NCI-H1930 (cell line): ENCODE measurements around the gene ACBD6.
"Not testable (repeated sequence)": the region's sequence is repeated elsewhere in the genome, so short reads cannot be mapped to it uniquely, and the experiment has no call there.

Experiments
- DNase-seq, 2 experiments: peaks; one replicate each; lab custom pipeline; 2025; lab: John Stamatoyannopoulos, UW

Gene ACBD6

GRCh38 chr1:180502361-180503279 lies at the start of gene ACBD6:
ACBD6 (minus strand) TSS chr1:180502577; CDS start chr1:180502266, 311 bp downstream.
- DNase-seq: peak; percentile 77 to 79

GRCh38 chr1:180551997-180552396 lies 49.6 kb upstream of the ACBD6 start:
- DNase-seq: no peak

- no peak for DNase-seq
Observed at GRCh38 chr1:180550241-180550640, 47.9 kb upstream of the ACBD6 start.

- not testable (repeated sequence) for DNase-seq
Observed at GRCh38 chr1:180549770-180550169, 47.4 kb upstream of the ACBD6 start.

- no peak for DNase-seq
Observed at GRCh38 chr1:180548686-180549317, 46.4 kb upstream of the ACBD6 start.

- DNase-seq: no peak
Observed at GRCh38 chr1:180545991-180546390, 43.6 kb upstream of the ACBD6 start.

- no peak for DNase-seq
Observed at GRCh38 chr1:180544050-180544449, 41.7 kb upstream of the ACBD6 start.

- no peak for DNase-seq
Observed at GRCh38 chr1:180542838-180543145, 40.4 kb upstream of the ACBD6 start.

- no peak for DNase-seq
Observed at GRCh38 chr1:180542113-180542837, 39.9 kb upstream of the ACBD6 start.

GRCh38 chr1:180540697-180541594 lies 38.6 kb upstream of the ACBD6 start:
- no peak for DNase-seq

GRCh38 chr1:180539136-180539535 lies 36.8 kb upstream of the ACBD6 start:
- no peak for DNase-seq

GRCh38 chr1:180536821-180537372 lies 34.5 kb upstream of the ACBD6 start:
- DNase-seq: no peak

- no peak for DNase-seq
Observed at GRCh38 chr1:180535418-180535999, 33.1 kb upstream of the ACBD6 start.

GRCh38 chr1:180534214-180534613 lies 31.8 kb upstream of the ACBD6 start:
- DNase-seq: no peak

- DNase-seq: peak; percentile 63 to 68
Observed at GRCh38 chr1:180533266-180533987, 31.1 kb upstream of the ACBD6 start.

GRCh38 chr1:180532854-180533253 lies 30.5 kb upstream of the ACBD6 start:
- no peak for DNase-seq

GRCh38 chr1:180530501-180530900 lies 28.1 kb upstream of the ACBD6 start:
- DNase-seq: no peak

- DNase-seq: no peak
Observed at GRCh38 chr1:180528868-180529470, 26.6 kb upstream of the ACBD6 start.

GRCh38 chr1:180527101-180527669 lies 24.8 kb upstream of the ACBD6 start:
- no peak for DNase-seq

GRCh38 chr1:180525715-180526039 lies 23.3 kb upstream of the ACBD6 start:
- no peak for DNase-seq
